CD4-positive, alpha-beta T cell treated with Interleukin-17A for 4 hours (primary cell): ENCODE results near the gene ITGB8.
"Not testable (repeated sequence)": the region's sequence is repeated elsewhere in the genome, so short reads cannot be mapped to it uniquely, and the experiment has no call there.

Experiments used
- DNase-seq: peaks from one replicate; pipeline ENCODE4 v3.0.0-alpha.2; 2020; ENCODE audit warnings: mixed read lengths

The ITGB8 gene

GRCh38 chr7:20389192-20389591 lies 58.5 kb downstream of the ITGB8 start:
- not testable (repeated sequence) for DNase-seq

GRCh38 chr7:20393021-20393610 lies 62.4 kb downstream of the ITGB8 start:
- DNase-seq = no peak

GRCh38 chr7:20393616-20394015 lies 62.9 kb downstream of the ITGB8 start:
- no peak for DNase-seq

GRCh38 chr7:20394284-20394683 lies 63.6 kb downstream of the ITGB8 start:
- no peak for DNase-seq

- DNase-seq = no peak
Measured at GRCh38 chr7:20395104-20395503, 64.4 kb downstream of the ITGB8 start.

- DNase-seq = no peak
Measured at GRCh38 chr7:20395511-20395910, 64.8 kb downstream of the ITGB8 start.

- DNase-seq = no peak
Measured at GRCh38 chr7:20399521-20399920, 68.8 kb downstream of the ITGB8 start.

GRCh38 chr7:20401861-20402746 lies 71.4 kb downstream of the ITGB8 start:
- DNase-seq = no peak

- no peak for DNase-seq
Measured at GRCh38 chr7:20402747-20403230, 72.1 kb downstream of the ITGB8 start.

GRCh38 chr7:20403331-20403730 lies 72.6 kb downstream of the ITGB8 start:
- no peak for DNase-seq

- no peak for DNase-seq
Measured at GRCh38 chr7:20404320-20404719, 73.6 kb downstream of the ITGB8 start.

- DNase-seq = no peak
Measured at GRCh38 chr7:20407585-20408466, 77.1 kb downstream of the ITGB8 start.

GRCh38 chr7:20408467-20408826 lies 77.7 kb downstream of the ITGB8 start:
- DNase-seq = no peak

GRCh38 chr7:20409961-20410360 lies 79.3 kb downstream of the ITGB8 start:
- DNase-seq = no peak

- DNase-seq = no peak
Measured at GRCh38 chr7:20411372-20411771, 80.7 kb downstream of the ITGB8 start.

- DNase-seq = no peak
Measured at GRCh38 chr7:20412032-20412431, 81.3 kb downstream of the ITGB8 start.

- no peak for DNase-seq
Measured at GRCh38 chr7:20417260-20417659, 86.6 kb downstream of the ITGB8 start.

- no peak for DNase-seq
Measured at GRCh38 chr7:20417675-20418382, 87.1 kb downstream of the ITGB8 start.

GRCh38 chr7:20424500-20424899 lies 93.8 kb downstream of the ITGB8 start:
- no peak for DNase-seq

GRCh38 chr7:20430664-20431063 lies 100.0 kb downstream of the ITGB8 start:
- DNase-seq = no peak

- no peak for DNase-seq
Measured at GRCh38 chr7:20431146-20431545, 100.4 kb downstream of the ITGB8 start.

GRCh38 chr7:20432071-20432470 lies 101.4 kb downstream of the ITGB8 start:
- no peak for DNase-seq

GRCh38 chr7:20435305-20435704 lies 104.6 kb downstream of the ITGB8 start:
- no peak for DNase-seq
